Omental fat pad (tissue), 4 donors: ENCODE measurements around the gene CDH23. TPM values are rescaled to one million over a fixed set of nuclear protein-coding genes. Genes with fewer than 3 reads are reported as not detected.

Experiments used
- ATAC-seq: fragments of 150-250 bp; one replicate; pipeline ENCODE4 v1.9.1; 2016; ENCODE audit warnings: mild to moderate bottlenecking, moderate library complexity; ENCODE audit not compliant: low FRiP score
- DNase-seq: peaks from one replicate; pipeline ENCODE4 v3.0.0-alpha.2; 2019; ENCODE audit warnings: low spot score
- total RNA-seq, 4 donors: library from RNA; depleted of rRNA; stranded (reverse); fragments of >200 nt; gene quantifications; one replicate each; pipeline ENCODE4 v1.1.0, GENCODE V29; 2016
- TF ChIP-seq, protein P1 (sequence below), 3 donors: fragments of 450-650 bp; IDR thresholded peaks; one replicate each; pipeline ENCODE4 v1.5.1; 2016 to 2017; ENCODE audit warnings: antibody characterized with exemption in 3 of 3, mild to moderate bottlenecking in 3 of 3, moderate library complexity in 2 of 3

The CDH23 gene
- total RNA-seq, 4 donors from 2014 or later: 25.3 to 41.9 (median 34.4) TPM

- DNase-seq (no peak), ATAC-seq (no peak)
- TF ChIP-seq, protein P1, sequence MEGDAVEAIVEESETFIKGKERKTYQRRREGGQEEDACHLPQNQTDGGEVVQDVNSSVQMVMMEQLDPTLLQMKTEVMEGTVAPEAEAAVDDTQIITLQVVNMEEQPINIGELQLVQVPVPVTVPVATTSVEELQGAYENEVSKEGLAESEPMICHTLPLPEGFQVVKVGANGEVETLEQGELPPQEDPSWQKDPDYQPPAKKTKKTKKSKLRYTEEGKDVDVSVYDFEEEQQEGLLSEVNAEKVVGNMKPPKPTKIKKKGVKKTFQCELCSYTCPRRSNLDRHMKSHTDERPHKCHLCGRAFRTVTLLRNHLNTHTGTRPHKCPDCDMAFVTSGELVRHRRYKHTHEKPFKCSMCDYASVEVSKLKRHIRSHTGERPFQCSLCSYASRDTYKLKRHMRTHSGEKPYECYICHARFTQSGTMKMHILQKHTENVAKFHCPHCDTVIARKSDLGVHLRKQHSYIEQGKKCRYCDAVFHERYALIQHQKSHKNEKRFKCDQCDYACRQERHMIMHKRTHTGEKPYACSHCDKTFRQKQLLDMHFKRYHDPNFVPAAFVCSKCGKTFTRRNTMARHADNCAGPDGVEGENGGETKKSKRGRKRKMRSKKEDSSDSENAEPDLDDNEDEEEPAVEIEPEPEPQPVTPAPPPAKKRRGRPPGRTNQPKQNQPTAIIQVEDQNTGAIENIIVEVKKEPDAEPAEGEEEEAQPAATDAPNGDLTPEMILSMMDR (IDR thresholded peaks at IDR 0.05): no peak
Observed at GRCh38 chr10:71852355-71852937, 455.7 kb downstream of the CDH23 start.

DNA sequence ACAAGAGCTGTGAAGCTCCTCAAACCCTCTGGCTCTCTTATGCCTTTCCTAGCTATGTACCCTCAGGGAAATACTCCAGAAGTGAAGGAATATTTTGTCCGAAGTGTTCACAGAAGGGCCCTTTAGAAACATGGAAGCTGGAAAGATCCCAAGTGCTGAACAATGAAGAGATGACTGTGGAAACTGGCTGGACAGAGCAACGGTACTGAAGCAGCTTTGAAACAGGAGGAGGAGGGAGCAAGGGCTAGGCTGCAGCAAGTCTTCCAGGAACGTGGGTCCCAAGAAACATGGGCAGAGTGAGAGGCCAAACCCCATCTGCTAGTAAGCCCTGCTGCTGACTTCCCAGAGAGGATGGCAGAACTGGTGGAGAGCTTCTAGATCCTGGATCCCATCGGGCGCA, 457.3 kb downstream of the CDH23 start:
- ATAC-seq (no peak), DNase-seq (no peak)
- TF ChIP-seq, protein P1 (IDR thresholded peaks at IDR 0.05): no peak

- DNase-seq (no peak), ATAC-seq (no peak)
- TF ChIP-seq, protein P1 (IDR thresholded peaks at IDR 0.05): no peak
Observed at GRCh38 chr10:71856619-71857018, 459.9 kb downstream of the CDH23 start.

DNA sequence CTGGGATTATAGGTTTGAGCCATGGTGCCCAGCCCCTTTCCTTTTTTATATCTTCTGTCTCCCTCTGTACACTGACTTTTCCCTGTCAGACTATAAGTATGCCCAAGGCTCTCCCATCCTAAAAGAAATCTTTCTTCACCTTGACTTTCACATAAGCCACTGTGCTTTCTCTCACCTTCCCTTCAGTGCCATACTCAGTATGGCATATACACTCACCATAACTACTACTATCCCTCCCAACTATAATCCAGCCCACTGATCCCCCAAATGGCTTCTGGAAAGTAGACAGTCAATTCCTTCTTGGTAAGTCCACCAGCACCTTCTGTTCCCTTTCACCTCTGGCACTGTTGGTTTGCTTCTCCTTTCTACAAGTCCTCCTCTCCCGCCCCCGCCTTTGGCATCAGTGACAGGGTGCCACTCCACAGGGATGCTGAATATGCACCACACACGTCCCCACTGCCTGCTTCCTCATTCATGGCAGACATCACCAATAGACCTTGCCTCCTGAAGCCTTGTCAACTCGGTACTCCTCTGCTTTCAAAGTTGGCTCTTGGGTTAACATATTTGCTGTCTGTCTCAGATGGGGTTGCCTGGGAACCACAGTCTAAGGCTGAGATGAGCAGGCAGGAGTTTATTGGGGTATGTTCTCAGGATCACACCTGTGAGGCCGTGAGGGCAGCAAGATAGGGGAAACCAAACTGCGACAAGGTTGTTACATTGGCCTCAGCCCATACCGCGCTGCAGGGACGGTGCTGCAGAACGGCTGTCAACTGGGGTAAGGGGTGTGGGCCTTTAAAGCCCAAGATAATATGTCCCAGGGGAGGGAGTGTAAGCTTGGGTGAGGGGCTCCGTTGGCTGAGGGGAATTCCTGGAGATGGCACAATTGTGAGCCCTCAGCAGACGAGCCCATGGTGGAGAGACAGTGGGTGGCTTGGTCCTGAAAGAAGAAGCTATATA, 461.5 kb downstream of the CDH23 start:
- TF ChIP-seq, protein P1 (IDR thresholded peaks at IDR 0.05): no peak
- no peak for DNase-seq
- no peak for ATAC-seq

DNA sequence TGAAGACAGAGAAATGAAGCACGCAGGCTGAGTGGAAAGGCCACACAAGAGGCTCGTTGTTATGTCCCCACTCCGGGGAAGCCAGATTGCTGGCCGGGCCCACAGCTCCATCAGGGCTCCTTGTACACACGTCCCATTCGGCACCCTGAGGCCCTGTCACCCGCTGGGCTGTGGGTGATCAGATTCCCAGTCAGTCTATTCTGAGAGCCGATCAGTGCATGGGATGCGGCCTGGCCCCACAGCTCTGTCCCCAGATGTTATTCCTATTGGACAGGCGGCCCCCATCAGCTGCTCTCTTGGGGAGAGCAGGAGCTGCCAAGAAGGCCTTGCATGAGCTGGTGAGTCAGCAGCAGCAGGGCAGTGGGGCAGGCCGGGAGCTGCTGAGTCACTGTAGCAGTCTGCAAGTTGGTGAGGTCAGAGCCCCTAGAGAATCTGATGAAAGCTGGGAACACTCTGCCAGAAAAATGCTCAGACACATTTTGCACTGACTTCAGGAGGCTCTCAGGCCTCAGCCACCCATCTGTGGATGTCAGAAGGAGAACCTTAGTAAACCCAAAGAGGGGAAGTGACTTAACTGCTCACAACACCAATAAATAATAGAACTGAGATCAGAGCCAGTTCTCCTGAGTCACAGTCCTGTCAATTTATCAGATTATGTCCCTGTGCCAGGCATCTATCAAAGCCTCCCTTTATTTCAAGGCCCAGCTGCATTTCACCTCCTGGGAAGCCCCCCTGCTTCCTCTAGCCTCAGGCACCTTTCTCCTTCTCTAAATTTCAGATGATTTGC, 463.7 kb downstream of the CDH23 start:
- DNase-seq (peak; percentile 87), ATAC-seq (peak; percentile 96)
- TF ChIP-seq, protein P1 (IDR thresholded peaks at IDR 0.05): no peak

DNA sequence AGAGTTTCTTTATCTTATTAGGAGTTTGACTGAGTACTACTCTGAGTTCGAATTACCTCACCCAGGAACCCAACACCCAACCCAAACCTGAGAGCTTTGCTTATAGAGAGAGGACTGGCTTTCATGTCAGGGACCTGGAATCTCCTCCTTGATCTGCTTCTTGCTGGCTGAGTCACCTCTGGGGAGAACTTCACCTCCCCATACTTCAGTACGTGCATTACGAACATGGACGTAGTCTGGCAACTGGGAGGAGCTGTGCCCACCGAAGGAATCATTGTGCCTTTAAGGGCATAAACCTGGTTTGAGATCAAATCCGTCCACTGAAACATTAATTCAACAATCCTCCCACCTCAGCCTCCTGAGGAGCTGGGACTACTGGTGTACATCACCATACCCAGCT, 466.5 kb downstream of the CDH23 start:
- no peak for ATAC-seq
- TF ChIP-seq, protein P1 (IDR thresholded peaks at IDR 0.05): no peak
- DNase-seq: no peak
